GDM1 (cell line): Measurements from ENCODE around the gene THAP3.

ENCODE experiments used
- DNase-seq: peaks from one replicate; lab custom pipeline; 2025; lab: John Stamatoyannopoulos, UW

Gene THAP3

DNA sequence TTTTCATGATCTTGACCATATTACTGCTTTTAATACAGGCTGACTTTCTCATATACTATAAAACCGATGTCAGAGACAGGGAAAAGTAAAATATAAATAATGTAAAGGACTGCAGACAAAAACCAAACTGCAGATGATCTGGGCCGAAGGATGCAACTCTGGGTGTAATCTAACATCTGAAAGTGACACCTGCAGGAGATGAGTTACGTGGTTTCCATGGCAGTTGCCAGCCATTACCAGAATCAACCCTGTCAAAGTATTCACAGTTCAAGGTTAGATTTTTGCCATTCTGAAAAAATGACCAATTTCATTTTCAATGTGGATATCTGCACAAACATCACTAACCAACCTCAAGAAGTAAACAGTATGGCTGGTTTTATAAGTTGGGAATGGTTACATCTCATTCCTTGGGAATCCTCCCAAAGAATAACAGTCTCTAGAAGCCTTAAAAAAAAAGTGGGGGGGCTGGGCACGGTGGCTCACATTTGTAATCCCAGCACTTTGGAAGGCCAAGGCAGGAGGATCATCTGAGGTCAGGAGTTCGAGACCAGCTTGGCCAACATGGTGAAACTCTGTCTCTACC lies 49.2 kb downstream of the THAP3 start:
- DNase-seq: no peak

DNA sequence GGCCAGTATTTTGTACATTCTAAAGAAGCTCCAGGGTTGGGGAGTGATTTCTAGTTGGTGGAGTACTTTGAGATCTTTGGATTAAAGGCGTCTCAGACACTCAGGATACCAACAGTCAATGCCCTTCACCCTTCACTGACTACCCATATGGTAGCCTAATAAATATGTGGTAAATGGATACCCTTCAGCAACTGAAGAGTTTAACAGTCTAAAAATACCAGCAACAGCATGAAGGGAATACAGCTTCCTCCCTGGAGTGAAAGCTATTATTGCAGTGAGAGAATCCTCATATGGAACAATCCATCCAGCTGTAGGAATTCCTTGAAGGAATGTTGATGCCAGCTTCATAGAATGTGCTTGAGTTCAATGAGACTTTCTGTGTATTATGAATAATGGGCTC lies 50.1 kb downstream of the THAP3 start:
- no peak for DNase-seq

DNA sequence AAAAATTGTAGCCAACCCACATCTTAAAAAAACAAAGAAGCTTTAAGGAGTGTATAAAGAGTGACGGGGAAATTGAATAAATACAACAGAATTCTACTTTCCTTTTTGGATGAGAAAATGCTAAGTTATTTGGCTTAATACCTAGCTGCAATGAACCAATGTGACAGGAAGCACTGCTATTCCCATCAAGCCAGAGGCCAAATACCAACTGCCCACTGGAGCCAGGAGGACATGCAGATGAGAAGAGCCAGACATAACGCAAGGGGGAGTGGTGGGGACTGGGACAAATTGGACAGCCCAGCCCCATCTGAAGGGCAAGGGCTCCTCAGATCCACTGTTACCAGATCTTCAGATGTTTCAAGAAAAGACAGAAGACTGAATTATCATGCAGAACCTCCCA lies 51.3 kb downstream of the THAP3 start:
- no peak for DNase-seq
